OCI-LY1 (cell line): ENCODE data around the gene CRYL1.

Source experiments
- H2AFZ ChIP-seq: fragments of 200-600 bp; sonication (generic), shearing (Covaris generic); 2 replicates; pipeline ENCODE4 v1.6.0; 2014; ENCODE audit warnings: antibody characterized with exemption, mild to moderate bottlenecking, low read length
- H3F3A ChIP-seq: fragments of 200-600 bp; sonication (generic), shearing (Covaris generic); 2 replicates; pipeline ENCODE4 v1.6.0; 2014; ENCODE audit warnings: mild to moderate bottlenecking, antibody characterized with exemption, low read length, moderate library complexity; ENCODE audit not compliant: insufficient read depth
- H3K27ac ChIP-seq: fragments of 200-600 bp; sonication (generic); 2 replicates; pipeline ENCODE4 v1.5.1; 2014; ENCODE audit warnings: low read length, mixed run types, mild to moderate bottlenecking, low read depth; ENCODE audit not compliant: poor library complexity, severe bottlenecking
- H3K27me3 ChIP-seq: fragments of 200-600 bp; sonication (generic); 2 replicates; pipeline ENCODE4 v1.6.0; 2014; ENCODE audit warnings: antibody characterized with exemption, mild to moderate bottlenecking, low read length, moderate library complexity; ENCODE audit not compliant: insufficient read depth
- H3K36me3 ChIP-seq: fragments of 200-600 bp; sonication (generic); 2 replicates; pipeline ENCODE4 v1.6.1; 2014; ENCODE audit warnings: mild to moderate bottlenecking, antibody characterized with exemption, low read length, moderate library complexity, mixed read lengths; ENCODE audit not compliant: insufficient read depth
- H3K4me1 ChIP-seq: fragments of 200-600 bp; sonication (generic); 2 replicates; pipeline ENCODE4 v1.5.1; 2014; ENCODE audit warnings: mild to moderate bottlenecking, low read length, moderate library complexity; ENCODE audit not compliant: insufficient read depth, severe bottlenecking
- H3K4me2 ChIP-seq: fragments of 200-600 bp; sonication (generic), shearing (Covaris generic); 2 replicates; pipeline ENCODE4 v1.6.1; 2014; ENCODE audit warnings: low read length
- H3K4me3 ChIP-seq: fragments of 200-600 bp; sonication (generic); 2 replicates; pipeline ENCODE4 v1.5.1; 2014; ENCODE audit warnings: low read length, low read depth, mild to moderate bottlenecking, mixed read lengths; ENCODE audit not compliant: poor library complexity, severe bottlenecking
- H3K79me2 ChIP-seq: fragments of 200-600 bp; shearing (Covaris generic); 2 replicates; pipeline ENCODE4 v1.6.1; 2016; ENCODE audit warnings: mixed run types, low read length, mixed read lengths; ENCODE audit not compliant: insufficient read depth
- H3K9ac ChIP-seq: fragments of 200-600 bp; sonication (generic), shearing (Covaris generic); 2 replicates; pipeline ENCODE4 v1.6.1; 2014; ENCODE audit warnings: mild to moderate bottlenecking, low read length, mixed read lengths
- H3K9me2 ChIP-seq: fragments of 200-600 bp; sonication (generic), shearing (Covaris generic); 2 replicates; pipeline ENCODE4 v1.6.1; 2014; ENCODE audit warnings: low read depth, mild to moderate bottlenecking, low read length, mixed read lengths
- H3K9me3 ChIP-seq: fragments of 200-600 bp; shearing (Covaris generic); 2 replicates; pipeline ENCODE4 v1.6.1; 2014; ENCODE audit warnings: low read length, mixed read lengths
- H4K20me1 ChIP-seq: fragments of 200-600 bp; sonication (generic), shearing (Covaris generic); 2 replicates; pipeline ENCODE4 v1.6.0; 2016; ENCODE audit warnings: mild to moderate bottlenecking, low read length; ENCODE audit not compliant: insufficient read depth
- EZH2 ChIP-seq: fragments of 200-600 bp; sonication (generic), shearing (Covaris generic); IDR thresholded peaks from 2 replicates; pipeline ENCODE4 v1.8.0; 2017; ENCODE audit warnings: borderline replicate concordance, mixed run types, mild to moderate bottlenecking, antibody characterized with exemption, low read length, moderate library complexity, mixed read lengths
- TF ChIP-seq, protein P1 (sequence below): fragments of 200-600 bp; sonication (generic), shearing (Covaris generic); IDR thresholded peaks from 2 replicates; pipeline ENCODE4 v1.5.1; 2017; ENCODE audit warnings: mild to moderate bottlenecking, antibody characterized with exemption, low read length, moderate library complexity, mixed read lengths

Gene CRYL1

DNA sequence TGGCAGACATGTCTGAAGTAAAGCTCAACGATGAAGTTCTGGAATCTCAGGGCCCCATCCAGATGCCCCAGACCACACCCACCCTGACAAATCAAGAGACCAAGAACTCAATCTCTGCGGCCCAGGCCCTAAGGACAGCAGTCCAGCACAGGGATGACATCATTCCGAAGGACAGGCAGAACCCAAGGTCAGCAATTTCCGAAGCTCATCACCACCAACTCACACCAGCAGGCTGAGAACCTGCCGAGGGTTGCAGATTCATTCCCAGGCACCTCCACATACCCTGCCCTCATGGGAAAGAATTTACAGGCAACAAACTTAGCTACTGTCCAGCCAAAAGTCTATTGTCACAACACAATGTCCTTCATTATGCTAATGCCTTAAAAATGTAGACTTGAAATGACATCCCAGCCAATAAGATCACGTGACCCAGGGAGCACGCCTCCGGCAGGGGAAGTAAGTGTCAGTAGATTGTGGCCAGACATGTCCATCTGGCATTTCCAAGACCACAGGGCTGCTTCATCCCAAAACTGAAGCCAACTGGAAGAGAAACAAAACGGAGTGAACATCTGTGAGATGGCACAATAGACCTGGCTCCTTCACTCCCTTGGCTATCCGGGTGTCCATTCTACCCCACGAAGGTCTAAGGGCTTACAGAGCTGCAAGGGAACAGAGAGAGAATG is 98.8 kb downstream of the CRYL1 start:
- H3K27me3 ChIP-seq, result no peaks in the 10 kb centered on the region
- H3K4me1 ChIP-seq, result no peaks in the 10 kb centered on the region
- H4K20me1 ChIP-seq, result no peaks in the 10 kb centered on the region
- H3K4me3 ChIP-seq, result no peak overlapping the region
- H3K9me2 ChIP-seq, result no peaks in the 10 kb centered on the region
- H2AFZ ChIP-seq, result no peak overlapping the region
- no peaks in the 10 kb centered on the region for H3K36me3 ChIP-seq
- no peak overlapping the region for H3K9ac ChIP-seq
- H3F3A ChIP-seq, result no peaks in the 10 kb centered on the region
- H3K27ac ChIP-seq, result no peak overlapping the region
- no peaks in the 10 kb centered on the region for H3K9me3 ChIP-seq
- H3K79me2 ChIP-seq, result no peaks in the 10 kb centered on the region
- TF ChIP-seq, protein P1, sequence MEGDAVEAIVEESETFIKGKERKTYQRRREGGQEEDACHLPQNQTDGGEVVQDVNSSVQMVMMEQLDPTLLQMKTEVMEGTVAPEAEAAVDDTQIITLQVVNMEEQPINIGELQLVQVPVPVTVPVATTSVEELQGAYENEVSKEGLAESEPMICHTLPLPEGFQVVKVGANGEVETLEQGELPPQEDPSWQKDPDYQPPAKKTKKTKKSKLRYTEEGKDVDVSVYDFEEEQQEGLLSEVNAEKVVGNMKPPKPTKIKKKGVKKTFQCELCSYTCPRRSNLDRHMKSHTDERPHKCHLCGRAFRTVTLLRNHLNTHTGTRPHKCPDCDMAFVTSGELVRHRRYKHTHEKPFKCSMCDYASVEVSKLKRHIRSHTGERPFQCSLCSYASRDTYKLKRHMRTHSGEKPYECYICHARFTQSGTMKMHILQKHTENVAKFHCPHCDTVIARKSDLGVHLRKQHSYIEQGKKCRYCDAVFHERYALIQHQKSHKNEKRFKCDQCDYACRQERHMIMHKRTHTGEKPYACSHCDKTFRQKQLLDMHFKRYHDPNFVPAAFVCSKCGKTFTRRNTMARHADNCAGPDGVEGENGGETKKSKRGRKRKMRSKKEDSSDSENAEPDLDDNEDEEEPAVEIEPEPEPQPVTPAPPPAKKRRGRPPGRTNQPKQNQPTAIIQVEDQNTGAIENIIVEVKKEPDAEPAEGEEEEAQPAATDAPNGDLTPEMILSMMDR, result no peak
- TF ChIP-seq EZH2, result no peak
- H3K4me2 ChIP-seq, result no peak overlapping the region

DNA sequence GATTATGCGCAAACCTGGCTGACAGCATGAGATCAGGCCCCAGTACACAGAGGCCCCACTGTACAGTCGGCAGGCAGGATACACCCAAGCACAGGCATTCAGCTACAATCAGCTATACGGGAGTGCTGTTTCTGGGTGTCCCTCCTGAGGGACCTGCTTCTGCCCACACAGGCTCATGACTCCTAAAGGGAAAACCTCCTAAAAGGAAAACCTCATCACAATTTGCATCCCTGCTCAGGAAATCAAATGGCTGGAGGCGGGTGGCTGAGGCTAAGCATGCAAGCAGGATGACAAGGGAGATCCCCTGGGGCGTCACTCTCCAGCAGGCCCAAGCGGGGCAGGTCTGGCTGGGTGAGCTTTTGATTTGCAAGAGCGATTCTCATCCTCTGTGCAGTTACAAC is 99.8 kb downstream of the CRYL1 start:
- TF ChIP-seq, protein P1, result no peak
- TF ChIP-seq EZH2, result no peak
- H3K4me1 ChIP-seq, result no peaks in the 10 kb centered on the region
- H3K27ac ChIP-seq, result no peak overlapping the region
- no peaks in the 10 kb centered on the region for H4K20me1 ChIP-seq
- no peaks in the 10 kb centered on the region for H3K9me3 ChIP-seq
- H3K9me2 ChIP-seq, result no peaks in the 10 kb centered on the region
- no peak overlapping the region for H3K9ac ChIP-seq
- H3K36me3 ChIP-seq, result no peaks in the 10 kb centered on the region
- H3K27me3 ChIP-seq, result no peaks in the 10 kb centered on the region
- no peaks in the 10 kb centered on the region for H3K79me2 ChIP-seq
- no peak overlapping the region for H3K4me2 ChIP-seq
- no peak overlapping the region for H3K4me3 ChIP-seq
- H2AFZ ChIP-seq, result no peak overlapping the region
- no peaks in the 10 kb centered on the region for H3F3A ChIP-seq

DNA sequence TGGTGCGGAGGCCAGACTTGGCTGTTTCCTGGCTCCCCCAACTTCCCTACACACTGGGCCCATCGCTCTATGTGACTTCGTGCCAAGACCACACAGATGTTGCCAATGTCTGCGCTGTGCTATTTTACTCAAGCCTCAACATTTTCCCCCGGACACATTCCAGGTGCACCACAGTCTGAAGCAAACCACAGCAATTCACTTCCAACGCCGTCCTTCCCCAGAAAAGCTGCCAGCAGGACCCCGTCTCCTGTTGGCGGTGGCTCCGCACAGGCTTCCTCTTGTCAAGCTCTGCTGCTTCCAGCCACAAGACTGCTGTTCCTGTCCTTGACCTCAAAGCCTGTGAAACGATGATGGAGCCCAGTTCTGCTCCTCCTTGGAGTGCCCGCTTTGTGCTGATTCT is 100.7 kb downstream of the CRYL1 start:
- Histone ChIP-seq H3K9ac (no peak overlapping the region), H3K27me3 (no peaks in the 10 kb centered on the region), H2AFZ (no peak overlapping the region), H4K20me1 (no peaks in the 10 kb centered on the region), H3K4me3 (no peak overlapping the region), H3K36me3 (no peaks in the 10 kb centered on the region), H3K4me2 (no peak overlapping the region), H3F3A (no peaks in the 10 kb centered on the region), H3K79me2 (no peaks in the 10 kb centered on the region), H3K9me2 (no peaks in the 10 kb centered on the region), H3K27ac (no peak overlapping the region), H3K9me3 (no peaks in the 10 kb centered on the region), H3K4me1 (no peaks in the 10 kb centered on the region)
- TF ChIP-seq EZH2, result no peak
- TF ChIP-seq, protein P1, result no peak
